Stimulated activated CD8-positive, alpha-beta memory T cell treated with anti-CD3 and anti-CD28 coated beads, Interleukin-12 subunit alpha, Interleukin-12 subunit beta, amount 100 ng/mL, for 4 hours (primary cell): ENCODE measurements around the gene FRMD4B.

Experiments used
- DNase-seq: peaks from one replicate; pipeline ENCODE4 v3.0.0-alpha.2; 2020; ENCODE audit warnings: low read depth

FRMD4B gene

GRCh38 chr3:69121513-69121912 lies 264.4 kb downstream of the FRMD4B start:
- DNase-seq, result no peak

GRCh38 chr3:69120879-69121464 lies 264.9 kb downstream of the FRMD4B start:
- peak; percentile 59 for DNase-seq
